KBM-7 (cell line): ENCODE data around the gene HOXA11.
A peak's percentile ranks its signal among the peaks of the same experiment; 100 is the strongest.

Experiments
- DNase-seq: peaks from one replicate; pipeline ENCODE4 v3.0.0-alpha.2; 2015
- in situ Hi-C: fragments of 300-500 bp; cut with MboI; formaldehyde crosslinking; loops from 2 replicates; pipeline ENCODE4 v1.14.3; 2020; ENCODE audit warnings: low sequenced_read_pairs, low pct_unique_long_range_greater_than_20kb, mixed read lengths

HOXA11 gene

GRCh38 chr7:27173956-27174873 is 10.8 kb downstream of the HOXA11 start, which contains the start of gene HOXA10:
Gene HOXA10, minus strand, starts transcription at chr7:27174320. Its CDS starts 14 bp downstream, at chr7:27174306.
- DNase-seq = no peak
- in situ Hi-C loops = loop anchor here (25.0 kb wide), 1 partner anchor 1312 kb away; no protein-coding TSS in a partner anchor

GRCh38 chr7:27173511-27173955 is 11.5 kb downstream of the HOXA11 start:
- in situ Hi-C loops = loop anchor here (25.0 kb wide), 1 partner anchor 1311 kb away; no protein-coding TSS in a partner anchor
- DNase-seq = peak; percentile 65

- in situ Hi-C loops = loop anchor here (25.0 kb wide), 1 partner anchor 1311 kb away; no protein-coding TSS in a partner anchor
- DNase-seq = peak; percentile 59
Observed at GRCh38 chr7:27172823-27173510, 12.1 kb downstream of the HOXA11 start.

- in situ Hi-C loops = loop anchor here (25.0 kb wide), 1 partner anchor 1310 kb away; no protein-coding TSS in a partner anchor
- DNase-seq = peak; percentile 49
Observed at GRCh38 chr7:27172315-27172774, 12.7 kb downstream of the HOXA11 start.

GRCh38 chr7:27171637-27172314 is 13.3 kb downstream of the HOXA11 start:
- peak; percentile 74 for DNase-seq
- in situ Hi-C loops = loop anchor here (25.0 kb wide), 1 partner anchor 1309 kb away; no protein-coding TSS in a partner anchor

- in situ Hi-C loops = loop anchor here (25.0 kb wide), 1 partner anchor 1309 kb away; no protein-coding TSS in a partner anchor
Observed at GRCh38 chr7:27171325-27171636, 13.8 kb downstream of the HOXA11 start.

GRCh38 chr7:27170426-27171324 is 14.4 kb downstream of the HOXA11 start:
- in situ Hi-C loops = loop anchor here (25.0 kb wide), 1 partner anchor 1308 kb away; no protein-coding TSS in a partner anchor
- DNase-seq = peak; percentile 30

More at GRCh38 chr7:27171325-27171636, 13.8 kb downstream of the HOXA11 start:
- no peak for DNase-seq

- DNase-seq = peak; percentile 71
- in situ Hi-C loops = loop anchor here (25.0 kb wide), 1 partner anchor 1308 kb away; no protein-coding TSS in a partner anchor
Observed at GRCh38 chr7:27169658-27170425, 15.2 kb downstream of the HOXA11 start.

- in situ Hi-C loops = loop anchor here (25.0 kb wide), 1 partner anchor 1306 kb away; no protein-coding TSS in a partner anchor
- peak; percentile 86 for DNase-seq
Observed at GRCh38 chr7:27168265-27168947, 16.6 kb downstream of the HOXA11 start.

GRCh38 chr7:27167916-27168264 is 17.1 kb downstream of the HOXA11 start:
- in situ Hi-C loops = loop anchor here (25.0 kb wide), 1 partner anchor 1306 kb away; no protein-coding TSS in a partner anchor
- no peak for DNase-seq

GRCh38 chr7:27166531-27167505 is 18.2 kb downstream of the HOXA11 start:
- peak; percentile 86 for DNase-seq
- in situ Hi-C loops = loop anchor here (25.0 kb wide), 1 partner anchor 1305 kb away; no protein-coding TSS in a partner anchor

- in situ Hi-C loops = loop anchor here (25.0 kb wide), 1 partner anchor 1304 kb away; no protein-coding TSS in a partner anchor
- DNase-seq = no peak
Observed at GRCh38 chr7:27165996-27166530, 19.0 kb downstream of the HOXA11 start.

GRCh38 chr7:27165089-27165995 is 19.7 kb downstream of the HOXA11 start, which contains the start of gene HOXA9:
Gene HOXA9, minus strand, starts transcription at chr7:27165537. Its CDS starts 80 bp downstream, at chr7:27165457.
- peak; percentile 92 for DNase-seq
- in situ Hi-C loops = loop anchor here (25.0 kb wide), 1 partner anchor 1303 kb away; no protein-coding TSS in a partner anchor
